Measurements from ENCODE around the gene PRAC2.
A peak's percentile ranks its signal among the peaks of the same experiment; 100 is the strongest.

The PRAC2 gene

DNA sequence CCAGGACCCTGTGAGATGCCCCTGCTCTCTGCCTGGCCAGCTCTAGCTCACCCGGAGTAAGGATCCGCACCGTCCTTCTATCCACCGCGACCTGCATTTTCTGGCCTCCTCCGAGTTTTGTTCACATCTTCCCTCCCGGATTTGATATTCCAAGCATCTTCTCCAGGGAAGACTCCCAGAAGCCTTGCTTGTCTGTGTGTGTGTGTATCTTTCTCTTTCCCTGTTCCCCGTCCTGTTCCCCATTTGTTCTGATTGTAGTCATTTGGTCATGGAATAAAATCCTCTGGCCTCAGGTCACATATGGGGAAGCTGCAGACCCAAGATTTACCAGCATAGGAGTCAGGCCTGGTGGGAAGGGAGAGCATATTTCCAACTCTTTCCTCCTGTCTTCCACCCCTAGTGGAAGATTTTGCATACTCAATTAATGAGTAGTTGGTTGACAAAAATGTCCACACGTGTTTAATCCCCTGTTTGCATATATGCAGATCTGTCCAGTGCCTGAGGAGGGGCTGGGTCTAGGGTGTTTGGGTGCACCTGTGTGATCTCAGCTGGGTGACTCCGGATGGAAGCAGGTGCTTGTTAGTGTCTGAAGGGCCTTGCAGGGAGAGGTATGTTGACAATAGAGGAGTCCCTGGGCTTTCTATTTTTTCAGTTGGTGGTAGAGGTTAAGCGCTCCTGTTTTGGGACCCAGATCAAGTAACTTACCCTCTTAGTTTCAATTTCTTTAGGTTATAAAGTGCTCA is 2.5 kb upstream of the PRAC2 start:
- DNase-seq: no peak

DNA sequence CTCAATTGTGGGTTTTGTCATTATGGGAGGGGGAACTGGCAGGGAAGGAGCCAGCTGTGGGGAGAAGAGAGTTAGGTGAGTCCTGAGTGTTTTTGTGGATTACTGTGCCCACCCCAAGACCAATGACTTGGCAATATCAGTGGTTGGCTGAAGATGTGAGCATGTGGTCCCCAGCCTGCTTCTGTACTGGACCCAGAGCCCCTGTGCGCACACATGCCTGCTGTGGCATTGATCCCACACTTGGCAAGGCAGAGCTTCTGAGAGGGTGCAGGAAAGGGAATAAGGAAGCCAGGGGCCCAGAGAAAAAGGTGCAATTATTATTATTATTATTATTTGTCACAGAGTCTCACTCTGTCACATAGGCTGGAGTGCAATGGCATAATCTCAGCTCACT is 2.0 kb upstream of the PRAC2 start:
- DNase-seq: no peak

DNA sequence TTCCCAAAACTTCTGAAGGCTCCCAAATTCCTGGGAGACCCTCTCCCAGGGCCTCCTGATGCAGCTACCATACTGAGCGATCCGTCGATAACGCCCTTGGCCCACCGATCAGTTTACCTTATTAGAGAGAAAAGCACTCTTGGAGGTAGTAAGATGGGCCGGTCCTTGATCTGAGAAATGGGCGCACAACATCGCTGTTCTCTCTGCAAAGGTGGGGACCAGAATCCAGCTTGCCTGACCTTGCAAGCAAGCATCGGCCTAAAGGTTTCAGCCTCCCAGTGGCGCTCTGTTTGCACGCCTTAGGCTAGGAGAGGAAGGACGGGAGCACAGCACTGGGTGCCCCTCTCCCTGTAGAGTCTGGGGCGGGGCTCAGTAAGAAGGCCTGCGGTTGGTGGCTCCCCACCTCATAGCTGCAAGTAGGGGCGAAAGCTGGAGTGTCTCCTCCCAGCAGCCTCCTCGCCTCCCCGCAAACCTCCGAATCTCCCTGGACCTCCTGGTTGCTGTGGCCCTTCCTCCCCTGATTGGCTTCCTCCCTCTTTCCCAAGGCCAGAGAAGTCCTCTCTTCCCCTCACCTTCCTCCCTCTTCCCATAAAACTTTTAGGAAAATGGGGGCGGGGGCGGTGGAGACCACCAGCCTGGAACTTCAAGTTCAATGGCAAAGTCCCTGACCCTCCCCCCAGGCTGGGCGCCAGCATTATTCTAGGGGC is 631 bp upstream of the PRAC2 start, which contains the start of gene PRAC1:
Gene PRAC1, minus strand, starts transcription at position 318 of the 707 bp plus-strand sequence. Its CDS starts 126 bp downstream, at position 192.
- DNase-seq: no peak

DNA sequence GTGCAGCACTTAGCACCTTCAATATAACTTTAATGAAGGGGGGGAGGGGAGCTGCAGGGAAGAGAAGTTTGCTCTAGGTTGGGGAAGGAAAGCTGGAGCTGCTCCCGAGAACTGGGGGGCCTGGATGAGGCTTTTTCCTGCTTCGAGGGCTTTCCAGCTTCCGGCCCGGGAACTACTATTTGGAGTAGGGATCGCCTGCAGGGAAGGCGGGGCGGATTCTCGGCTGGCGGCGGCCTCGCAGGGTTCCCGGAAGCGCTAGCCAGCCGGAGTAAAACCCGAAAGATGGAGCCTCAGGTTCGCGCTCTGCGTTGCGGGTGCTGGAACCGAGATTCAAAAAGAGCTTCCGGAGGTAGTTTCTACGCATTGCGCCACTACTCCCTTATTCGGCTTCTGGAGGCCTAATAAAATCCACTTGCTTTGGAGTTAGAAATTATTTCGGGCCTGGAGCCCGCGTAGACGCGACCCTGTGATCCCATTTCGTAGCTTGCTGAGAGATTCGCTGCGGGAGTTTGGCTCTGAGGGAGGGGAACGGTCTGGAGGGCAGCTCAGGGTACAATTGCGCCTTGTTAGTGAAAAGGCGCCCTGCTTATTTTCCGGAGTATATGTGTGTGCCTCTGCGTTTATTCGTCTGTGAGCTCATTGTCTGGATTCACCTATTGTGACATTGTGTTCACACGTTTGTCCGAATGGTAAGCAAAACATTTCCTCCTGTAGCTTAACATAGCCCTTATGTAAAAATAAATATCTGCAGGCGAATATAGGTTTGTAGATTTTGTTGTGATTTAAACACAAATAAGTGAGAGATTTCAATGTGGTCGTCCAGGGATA is 652 bp downstream of the PRAC2 start:
- no peak for DNase-seq

DNA sequence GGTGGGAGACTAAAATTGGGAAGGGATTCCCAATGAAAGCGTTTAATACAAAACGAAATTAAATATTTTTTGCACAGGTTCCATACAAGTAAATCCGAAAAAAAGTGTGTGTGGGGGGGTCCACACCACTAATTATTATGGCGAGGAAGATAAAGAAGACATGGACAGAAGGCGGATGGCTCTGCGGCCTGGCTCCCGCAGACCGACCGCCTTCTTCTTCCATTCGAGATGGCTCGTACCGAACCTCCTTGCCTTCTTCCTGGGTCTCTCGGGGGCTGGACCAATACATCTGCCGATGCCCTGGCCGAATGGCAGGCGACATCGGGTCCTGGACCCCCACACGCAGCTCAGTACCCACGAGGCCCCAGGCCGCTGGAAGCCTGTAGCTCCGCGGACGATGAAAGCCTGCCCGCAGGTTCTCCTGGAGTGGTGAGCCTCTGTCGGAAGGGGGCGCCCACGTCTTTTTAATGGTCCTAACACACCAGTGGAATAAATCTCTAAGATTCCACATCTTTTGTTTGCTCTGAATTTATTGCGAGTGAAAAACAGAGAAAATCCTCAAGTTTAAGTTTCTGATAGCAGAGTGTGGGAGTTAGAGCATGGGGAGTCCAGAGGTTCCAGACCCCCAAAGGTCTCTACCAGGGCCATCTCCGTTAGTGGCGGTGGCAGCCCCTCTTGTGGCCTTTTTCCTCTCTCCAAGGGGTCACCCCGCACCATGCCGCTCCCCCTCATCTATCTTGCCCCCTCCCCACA is 1.4 kb downstream of the PRAC2 start:
- peak; percentile 72 to 76 for DNase-seq

DNA sequence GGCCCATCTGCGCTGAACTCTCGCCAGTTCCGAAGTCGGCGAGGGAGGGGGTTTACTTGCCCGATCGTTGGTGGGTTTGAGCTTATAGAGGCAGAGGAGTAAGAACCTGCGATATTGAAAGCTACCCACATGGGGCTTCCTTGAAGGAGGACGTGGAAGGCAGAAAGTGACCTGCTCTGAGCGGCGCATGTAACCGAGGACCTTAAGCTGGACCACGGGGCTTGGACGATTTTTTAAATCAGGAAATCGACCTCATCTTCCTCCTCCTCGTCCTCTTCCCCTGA is 2.0 kb downstream of the PRAC2 start:
- DNase-seq: no peak

DNA sequence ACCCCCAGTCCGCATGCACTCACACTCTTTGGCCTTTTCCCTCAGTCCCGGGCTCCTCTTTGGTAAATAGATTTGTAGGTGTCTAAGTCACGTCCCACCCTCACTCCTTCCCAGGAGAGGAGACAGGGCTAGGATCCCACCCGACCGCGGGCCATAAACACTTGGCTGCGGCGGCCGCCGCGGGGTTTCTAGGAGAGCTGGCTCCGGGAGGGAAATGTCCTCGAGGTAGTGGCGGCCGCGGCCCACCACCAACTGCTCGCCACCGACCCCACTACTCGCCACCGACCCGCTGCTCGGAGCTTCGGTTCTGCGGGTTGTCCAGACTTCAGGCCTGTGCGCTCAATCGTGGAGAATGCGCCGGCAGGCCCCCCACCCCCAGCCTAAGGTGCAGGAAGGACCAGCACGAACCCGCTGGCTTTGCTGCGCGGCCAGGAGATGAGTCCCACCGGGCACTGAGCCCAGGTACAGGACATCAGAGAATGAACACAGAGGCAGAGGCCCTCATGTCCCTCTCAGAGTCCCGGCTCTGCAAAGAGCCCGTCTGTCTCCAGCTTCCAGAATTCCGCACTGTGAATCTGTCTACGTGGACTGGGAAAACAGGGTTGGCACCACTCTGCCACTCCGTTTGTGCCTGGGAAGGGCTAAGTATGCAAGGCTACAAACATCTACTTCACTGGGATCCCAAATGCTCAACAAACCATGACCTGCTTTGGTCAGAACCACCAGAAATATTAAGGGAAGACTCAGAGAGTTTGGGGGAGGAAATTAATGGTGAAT is 2.5 kb downstream of the PRAC2 start:
- DNase-seq: no peak

DNA sequence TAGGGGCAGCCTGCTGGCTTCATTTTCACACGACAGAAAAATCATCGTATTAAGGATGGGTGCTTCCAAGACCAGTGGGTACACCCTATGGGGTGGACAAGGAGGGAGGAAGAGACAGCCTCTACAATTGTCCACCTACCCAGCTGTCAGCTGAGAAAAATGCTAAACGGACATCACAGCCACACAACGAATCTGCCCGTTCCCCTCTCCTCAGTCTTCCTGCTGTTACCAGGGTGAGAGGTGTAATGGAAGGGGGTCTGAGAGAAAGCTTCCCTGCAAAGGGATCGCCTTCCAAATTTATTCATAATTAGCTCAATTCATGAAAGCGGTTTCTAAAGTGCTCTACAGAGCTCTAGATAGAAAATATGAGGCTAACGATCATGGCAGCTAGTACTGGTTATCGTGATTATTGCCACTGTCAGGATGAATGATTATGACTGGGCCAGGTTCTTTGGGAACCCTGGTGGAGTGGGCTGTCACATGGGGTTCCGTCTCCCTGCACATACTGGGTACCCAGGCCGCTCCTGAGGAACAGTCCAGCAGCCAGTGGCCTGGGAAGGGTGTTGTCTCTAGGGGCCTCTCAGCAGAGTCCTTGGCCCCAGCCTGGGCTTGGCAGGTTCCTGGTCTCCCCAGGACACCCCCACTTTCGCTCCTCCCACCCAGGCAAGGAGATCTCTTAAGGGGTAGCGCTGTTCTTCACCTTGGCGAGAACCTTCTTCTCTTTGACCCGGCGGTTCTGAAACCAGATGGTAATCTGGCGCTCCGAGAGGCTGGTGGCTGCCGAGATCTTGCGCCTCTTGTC is 3.3 kb downstream of the PRAC2 start:
- no peak for DNase-seq

DNA sequence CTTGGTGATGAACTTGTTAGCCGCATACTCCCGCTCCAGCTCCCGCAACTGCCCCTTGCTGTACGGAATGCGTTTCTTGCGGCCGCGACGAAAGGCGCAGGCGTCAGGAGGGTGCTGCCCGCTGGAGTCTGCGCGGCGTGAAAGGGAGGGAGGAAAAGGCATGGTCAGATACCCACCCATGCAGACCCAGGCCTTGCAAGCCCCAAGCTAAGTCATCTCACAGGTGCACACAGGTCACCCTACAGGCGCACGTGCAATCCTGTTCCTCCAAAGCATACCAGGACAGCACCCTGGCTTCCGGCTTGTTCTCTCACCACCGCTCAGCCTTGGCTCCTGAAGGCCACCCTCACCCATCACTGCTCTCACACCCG is 3.9 kb downstream of the PRAC2 start:
- DNase-seq: no peak

DNA sequence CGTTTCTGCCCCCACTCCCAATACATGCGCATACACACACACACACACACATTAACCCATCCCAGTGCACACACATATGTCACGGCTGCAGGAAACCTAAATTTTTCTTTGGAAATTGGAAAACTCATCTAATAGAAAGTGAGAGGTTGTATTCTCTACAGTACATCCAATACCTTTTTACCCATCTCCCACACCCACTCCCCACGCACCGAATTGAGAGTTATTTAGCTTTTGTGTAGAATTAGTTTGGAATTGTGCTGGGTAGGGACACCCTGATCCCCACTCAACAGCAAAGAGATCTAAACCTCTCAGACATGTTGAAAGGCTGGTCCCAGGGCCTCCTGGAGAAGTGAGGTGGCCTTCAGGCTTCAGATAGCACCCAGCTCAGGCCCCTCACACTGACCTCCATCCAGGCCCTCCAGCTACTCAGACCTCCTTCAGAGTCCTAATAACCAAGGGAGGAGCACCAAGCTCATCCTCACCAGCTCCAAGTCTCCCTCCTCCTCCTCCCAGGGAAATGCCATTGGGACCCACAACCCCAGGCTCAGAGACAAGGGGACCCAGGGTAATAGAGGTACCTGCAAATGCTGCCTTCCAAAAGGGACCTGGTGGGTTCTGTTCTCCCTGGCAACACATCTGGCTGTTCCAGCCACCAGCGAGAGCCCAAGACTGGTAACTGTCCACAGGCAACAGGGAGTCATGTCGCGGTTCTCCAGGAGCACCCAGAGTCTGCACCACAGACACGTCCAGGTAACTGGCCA is 4.6 kb downstream of the PRAC2 start:
- no peak for DNase-seq

DNA sequence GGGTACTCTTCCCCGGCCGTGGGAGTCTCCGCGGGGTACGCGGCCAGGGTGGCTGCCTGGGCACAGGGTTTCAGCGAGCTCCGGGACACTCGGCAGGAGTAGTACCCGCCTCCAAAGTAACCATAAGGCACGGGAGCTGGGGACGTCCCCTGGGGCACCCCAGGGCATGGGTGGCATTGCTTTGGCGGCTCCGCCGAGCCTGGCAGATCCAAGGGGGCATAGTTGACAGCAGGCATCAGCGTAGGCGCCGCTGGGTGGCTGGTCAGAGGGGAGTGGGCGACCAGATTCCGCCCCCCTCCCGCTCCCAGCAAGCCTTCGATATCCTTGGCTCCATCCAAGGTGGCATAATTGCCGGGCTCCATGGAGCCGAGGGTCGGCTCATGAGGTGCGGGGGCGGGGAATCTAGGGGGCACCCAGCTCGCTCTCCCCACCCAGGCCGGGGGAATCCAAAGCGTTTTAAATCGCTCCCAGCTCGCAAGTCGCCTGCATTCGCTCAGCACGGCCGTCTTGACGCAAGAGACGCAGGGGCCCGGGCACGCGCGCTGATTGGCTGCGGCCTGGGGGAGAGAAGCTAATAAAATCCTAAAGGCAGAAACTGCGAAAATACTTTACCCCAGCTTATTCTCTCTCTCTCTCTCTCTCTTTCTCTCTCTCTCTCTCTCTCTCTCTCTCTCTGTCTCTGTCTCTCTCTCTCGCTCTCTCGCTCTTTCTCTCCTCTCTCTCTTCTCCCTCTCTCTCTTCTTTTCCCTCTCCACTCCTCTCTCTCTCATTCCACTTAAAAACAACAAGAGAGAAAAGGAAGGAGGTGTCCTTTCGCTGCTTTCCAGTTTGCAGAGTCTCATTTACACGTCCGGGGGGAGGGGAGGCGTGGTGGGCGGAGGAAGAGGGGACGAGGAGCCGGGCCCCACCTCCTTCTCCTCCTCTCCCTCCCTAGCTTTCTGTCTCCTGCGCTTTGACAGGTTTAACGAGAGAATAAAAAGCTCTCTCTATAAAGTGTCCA is 5.5 kb downstream of the PRAC2 start, which contains the start of gene HOXB13:
Gene HOXB13, minus strand, starts transcription at position 519 of the 1,000 bp plus-strand sequence. Its CDS starts 157 bp downstream, at position 362.
- DNase-seq: peak; percentile 56 to 59

DNA sequence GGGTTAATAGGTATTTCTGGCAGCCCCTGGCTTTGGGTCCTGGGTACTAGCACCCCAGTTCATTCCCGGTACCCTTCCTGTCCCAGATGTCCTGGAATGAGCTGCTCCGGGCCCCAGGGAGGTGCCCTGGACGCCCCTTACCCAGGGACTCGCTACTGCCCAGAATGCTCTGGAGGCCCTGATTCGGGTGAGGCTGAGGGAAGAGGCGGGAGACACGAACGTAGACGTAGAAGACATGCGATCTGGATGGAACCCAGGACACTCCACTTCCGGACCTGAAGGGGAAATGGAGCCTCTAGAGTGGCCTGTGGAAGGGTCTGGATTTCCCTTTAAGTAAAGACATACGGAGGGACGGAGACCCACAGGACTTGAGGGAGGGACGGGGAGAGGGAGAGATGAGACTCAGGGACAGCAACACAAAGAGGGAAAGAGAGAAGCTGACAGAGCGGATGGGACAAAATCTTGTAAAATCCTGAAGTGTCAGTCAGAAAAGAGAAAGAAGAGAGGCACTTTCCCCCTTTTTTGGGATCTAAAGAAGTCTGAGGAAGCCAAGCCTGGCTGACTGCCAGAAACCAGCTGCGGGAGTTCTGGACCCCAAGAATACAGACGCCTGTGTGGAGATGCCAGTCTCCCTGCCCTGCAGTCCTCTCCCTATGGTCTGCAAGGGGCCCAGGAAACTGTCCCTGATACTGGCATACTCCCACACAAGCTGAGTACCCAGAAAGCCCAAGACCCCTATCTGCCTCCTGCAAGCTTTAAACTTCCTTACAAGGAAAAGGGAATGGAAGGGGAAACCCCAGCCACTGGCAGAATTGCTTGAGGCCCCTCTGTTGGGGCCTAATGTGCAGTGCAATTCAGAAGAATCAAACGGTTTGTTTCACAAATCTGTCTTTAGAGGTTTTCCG is 6.6 kb downstream of the PRAC2 start:
- no peak for DNase-seq

DNA sequence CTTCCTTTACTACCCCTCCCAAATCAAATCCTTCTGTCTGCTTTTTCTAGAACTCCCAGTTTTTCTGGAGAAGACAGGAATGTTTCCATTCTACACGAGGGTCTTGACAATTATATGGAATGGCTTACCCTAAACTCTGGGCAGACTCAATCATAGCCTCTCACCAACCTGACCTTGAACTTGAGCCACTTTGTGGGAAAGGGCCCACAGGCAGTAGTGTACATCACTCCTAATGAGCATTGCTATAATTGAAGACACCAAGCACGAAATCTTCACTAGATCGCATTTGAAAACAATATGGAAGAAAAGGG is 7.2 kb downstream of the PRAC2 start:
- no peak for DNase-seq

DNA sequence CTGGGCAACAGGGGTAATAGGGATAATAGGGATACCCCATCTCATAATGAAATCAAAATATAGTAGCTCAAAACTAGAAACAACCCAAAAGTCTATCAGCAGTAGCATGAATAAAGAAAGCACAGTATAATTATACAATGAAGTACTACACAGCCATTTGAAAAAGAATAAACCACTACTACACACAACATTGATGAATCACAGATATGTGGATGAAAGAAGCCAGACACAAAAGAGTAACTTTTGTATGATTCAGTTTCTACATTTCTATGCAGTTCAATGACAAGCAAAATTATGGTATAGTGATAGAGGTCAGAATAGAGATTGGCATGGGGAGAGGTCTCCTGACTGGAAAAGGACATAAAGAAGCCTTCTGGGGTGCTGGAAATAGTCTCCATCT is 8.4 kb downstream of the PRAC2 start:
- no peak for DNase-seq

DNA sequence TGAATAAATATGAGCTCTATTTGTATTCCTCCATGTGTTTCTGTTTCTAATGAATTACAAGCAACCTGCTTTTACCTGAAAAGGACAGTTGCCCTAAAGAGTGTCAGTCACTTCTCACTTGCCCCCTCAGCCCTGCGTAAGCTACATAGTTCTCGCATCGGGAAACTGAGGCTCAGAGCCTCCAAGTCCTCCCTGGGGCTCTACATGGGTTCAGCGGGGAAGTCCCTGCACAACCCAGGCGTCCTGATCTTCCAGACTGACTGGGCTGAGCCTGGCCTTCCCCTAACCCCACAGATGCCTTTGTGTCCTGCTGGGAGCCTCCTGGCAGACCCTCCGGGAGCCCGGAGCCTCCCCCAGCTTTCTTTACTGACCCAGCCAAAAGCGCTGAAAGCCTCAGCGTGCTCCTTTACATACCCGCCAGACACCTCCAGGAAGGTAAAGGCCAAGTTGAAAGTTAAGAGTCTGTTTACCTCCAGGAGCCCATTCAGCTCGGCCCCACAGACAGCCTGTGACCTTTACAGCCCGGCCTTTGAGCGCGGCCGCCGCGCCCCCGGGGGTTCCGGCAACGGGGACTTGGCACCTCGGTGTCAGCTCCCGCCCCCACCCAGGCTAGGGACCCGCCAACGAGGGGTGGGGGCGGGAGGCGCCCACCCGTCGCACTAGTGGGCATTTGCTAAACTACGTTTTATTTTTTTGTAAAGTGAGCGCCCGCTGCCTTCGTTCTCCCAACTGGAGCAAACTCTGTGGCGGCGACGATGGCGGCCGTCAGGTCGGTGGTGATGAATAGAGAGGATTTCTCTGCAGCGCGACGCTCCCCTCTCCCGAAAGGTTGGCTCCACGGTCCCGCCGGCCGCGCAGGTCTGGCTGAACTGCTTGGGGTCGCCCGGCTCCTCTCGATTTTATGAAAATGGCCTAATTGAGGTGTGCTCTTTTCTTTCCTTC is 10.0 kb downstream of the PRAC2 start:
- no peak for DNase-seq

DNA sequence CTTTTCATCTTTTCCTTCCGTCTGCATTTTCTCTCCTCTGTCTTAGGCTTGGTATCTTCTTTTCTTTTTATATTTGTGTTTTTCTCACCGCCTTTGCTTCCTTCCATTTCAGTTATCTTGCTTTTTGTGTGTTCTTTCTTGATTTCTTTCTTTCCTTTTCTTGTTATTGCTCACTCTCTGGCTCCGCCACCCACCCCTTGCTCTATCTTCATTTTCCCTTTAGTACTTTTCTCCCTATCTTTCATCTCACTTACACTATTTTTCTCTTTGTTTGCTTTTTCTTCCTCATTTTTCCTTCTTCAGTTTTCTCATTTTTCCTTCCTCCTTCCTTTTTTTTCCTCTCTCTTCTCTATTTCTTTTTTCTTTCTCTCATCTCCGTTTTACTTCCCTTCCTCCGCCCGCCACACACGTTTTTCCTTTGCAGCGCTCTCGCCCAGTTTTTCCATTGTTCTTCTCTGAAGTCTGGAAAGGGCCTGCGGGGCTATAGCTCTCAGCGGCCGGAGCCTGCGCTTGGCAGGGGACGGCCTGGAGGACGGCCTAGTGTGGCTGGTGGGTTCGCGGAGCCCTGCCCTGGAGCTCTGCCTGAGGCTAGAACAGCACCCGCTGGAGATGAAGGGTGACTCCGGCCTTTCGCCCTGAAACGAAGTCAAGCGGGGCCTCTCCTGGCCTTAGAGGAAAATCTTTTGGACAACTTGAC is 10.8 kb downstream of the PRAC2 start:
- DNase-seq: no peak
